Hematopoietic multipotent progenitor cell treated with erythropoietin and hydrocortisone succinate and interleukin-3 and kit ligand, for 17 days (in vitro differentiated cells): ENCODE results near the gene C19orf25.
"Not testable (repeated sequence)": the region's sequence is repeated elsewhere in the genome, so short reads cannot be mapped to it uniquely, and the experiment has no call there.

Experiments
- DNase-seq: peaks from one replicate; pipeline ENCODE4 v3.0.0-alpha.2; 2015; ENCODE audit warnings: low spot score

Gene C19orf25

GRCh38 chr19:1449467-1450442 is 29.3 kb downstream of the C19orf25 start, which contains the start of gene APC2:
APC2 (plus strand) TSS chr19:1450121; CDS start chr19:1453002, 2,881 bp downstream.
- no peak for DNase-seq

GRCh38 chr19:1447944-1448343 is 31.1 kb downstream of the C19orf25 start:
- DNase-seq: no peak

GRCh38 chr19:1447504-1447903 is 31.5 kb downstream of the C19orf25 start:
- DNase-seq: no peak

DNA sequence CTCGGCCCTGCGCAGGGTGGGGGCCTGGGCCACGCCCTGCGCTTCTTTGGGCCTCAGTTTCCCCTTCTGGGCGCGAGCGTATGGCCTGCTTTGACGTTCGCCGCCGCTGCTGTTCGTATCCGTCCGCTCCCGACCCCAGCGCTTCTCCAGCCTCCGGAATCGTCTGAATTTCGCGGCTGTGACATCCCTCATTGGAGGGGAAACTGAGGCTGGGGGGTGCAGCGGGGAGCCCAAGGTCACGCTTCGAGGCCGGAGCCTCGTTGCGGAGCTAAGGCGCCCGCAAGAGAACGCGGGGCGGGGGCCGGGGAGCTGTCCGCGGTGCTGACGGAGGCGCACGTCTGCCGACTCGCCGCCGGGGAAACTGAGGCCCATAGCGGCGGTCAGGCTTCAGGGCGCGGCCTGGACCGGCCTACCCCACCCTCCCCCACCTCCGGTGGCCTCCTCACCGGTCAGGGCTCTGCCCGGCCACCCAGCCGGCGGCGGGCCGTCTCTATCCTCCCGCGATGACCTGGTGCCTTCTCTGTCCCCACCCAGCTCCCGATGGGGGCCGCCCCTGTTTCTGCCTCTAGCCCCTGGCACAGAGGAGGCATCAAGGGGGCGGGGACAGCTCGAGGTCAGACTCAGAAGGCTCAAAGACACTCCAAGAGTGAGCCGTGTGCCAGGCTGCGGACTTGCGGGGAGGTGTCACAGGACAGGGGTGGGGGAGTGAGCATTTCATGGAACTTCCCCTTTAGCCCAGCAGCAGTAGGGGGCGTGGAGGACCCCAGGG is 32.1 kb downstream of the C19orf25 start:
- DNase-seq: no peak

DNA sequence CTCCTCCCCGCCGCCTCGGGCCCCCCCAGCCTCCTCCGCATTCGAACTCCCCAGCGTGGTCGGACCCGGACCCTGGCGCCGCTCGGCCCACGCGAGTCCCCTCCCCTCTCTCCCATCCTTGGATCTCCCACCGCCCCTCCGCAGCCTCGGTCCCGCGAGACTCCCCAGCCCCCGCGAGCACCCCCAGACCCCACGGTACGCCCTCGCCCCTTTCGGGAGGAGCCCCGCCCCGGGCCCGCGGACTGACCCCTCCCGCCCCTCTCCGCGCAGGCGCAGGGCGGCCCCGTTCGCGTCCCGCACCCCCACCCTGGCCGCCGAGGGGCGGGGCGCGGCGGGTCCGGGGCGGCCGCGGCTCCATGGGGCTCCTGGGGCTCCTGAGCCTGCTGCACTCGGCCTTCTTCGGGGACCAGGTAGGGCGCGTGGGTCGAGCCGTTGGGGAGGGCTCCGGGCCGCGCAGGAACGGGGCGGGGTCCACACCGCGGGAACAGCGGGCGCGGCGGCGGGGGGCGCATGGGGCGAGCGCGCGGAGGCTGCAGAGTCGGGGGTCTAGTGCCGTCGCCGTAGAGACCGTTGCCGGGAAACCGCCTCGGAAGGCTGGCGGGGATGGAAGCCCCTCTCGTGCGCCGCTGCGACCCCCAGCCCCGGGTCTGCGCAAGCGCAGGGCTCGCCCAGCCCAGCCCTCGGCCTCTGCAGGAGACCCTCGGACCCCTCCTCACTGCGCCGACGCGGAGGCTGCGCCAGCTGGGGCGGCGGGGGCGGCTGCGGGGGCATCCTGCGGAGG is 32.9 kb downstream of the C19orf25 start:
- DNase-seq: no peak

GRCh38 chr19:1445185-1445931 is 33.7 kb downstream of the C19orf25 start:
- DNase-seq: peak; percentile 77

- no peak for DNase-seq
These were observed 37.2 kb downstream of the C19orf25 start for GRCh38 chr19:1441677-1442438.

DNA sequence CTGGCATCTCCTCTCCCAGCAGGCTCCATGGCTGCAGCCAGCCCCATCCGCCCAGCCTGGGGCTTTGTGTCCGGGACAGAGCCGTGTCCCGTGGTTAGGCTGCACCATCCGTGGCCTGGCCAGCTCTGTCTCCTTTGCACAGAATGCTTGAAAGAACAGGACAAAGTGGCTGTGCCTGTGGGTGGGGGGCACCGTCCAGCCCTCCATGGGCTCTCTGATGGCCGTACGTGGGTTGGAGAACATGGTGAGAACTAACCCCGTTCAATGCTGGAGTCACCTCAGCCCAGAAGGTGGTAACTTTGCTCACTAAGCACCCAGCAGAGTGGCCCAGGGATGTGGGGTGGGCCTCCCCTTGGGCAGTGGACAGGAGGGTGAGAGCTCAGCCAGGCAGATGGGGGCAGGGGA is 38.0 kb downstream of the C19orf25 start:
- DNase-seq: no peak

DNA sequence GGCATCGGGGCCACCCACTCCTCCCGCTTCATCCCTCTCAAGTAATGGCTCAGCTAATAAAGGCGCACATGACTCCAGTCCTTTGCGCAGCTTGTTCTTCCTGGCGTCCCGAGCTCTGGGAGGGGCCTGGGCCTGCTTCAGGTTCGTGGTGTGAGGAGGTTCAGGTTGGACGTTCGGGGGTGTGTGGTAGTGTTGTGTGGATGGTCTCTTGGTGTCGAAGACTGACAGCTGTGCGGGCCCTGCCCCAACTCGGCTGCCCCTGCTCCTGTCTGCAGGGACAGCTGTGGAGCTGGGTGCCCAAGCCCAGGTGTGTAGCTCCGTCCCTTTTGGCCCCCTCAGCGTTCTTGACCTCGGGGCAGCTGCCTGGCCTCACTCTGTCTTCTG is 38.6 kb downstream of the C19orf25 start:
- no peak for DNase-seq

DNA sequence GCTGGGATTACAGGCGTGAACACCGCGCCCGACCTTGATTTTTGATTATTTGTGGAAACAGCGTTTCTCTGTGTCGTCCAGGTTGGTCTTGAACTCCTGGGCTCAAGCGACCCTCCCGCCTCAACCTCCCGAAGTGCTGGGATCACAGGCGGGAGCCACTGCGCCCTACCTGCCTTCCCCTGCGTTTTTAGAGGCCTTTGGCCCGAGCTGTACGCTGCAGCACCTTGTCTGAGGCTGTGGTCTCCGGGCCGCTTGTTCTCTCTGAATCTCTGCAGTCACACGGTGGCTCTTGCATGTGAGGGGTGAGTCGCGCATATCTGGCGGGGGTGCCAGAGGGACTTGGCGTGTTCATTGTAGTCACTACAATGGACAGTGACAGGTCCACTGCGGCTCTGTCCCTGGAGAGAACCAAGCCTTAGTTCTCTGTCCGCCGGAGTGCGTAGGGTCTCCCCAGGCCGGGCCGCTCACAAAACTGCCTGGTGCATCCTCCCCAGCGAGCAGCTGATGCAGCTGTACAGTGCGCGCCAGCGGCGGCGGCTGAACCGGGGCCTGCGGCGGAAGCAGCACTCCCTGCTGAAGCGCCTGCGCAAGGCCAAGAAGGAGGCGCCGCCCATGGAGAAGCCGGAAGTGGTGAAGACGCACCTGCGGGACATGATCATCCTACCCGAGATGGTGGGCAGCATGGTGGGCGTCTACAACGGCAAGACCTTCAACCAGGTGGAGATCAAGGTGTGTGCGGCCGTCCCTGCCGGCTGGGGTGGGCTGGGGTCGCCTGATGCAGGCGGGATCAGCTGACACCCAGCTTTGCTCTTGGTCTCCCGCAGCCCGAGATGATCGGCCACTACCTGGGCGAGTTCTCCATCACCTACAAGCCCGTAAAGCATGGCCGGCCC is 39.2 kb downstream of the C19orf25 start:
- not testable (repeated sequence) for DNase-seq

DNA sequence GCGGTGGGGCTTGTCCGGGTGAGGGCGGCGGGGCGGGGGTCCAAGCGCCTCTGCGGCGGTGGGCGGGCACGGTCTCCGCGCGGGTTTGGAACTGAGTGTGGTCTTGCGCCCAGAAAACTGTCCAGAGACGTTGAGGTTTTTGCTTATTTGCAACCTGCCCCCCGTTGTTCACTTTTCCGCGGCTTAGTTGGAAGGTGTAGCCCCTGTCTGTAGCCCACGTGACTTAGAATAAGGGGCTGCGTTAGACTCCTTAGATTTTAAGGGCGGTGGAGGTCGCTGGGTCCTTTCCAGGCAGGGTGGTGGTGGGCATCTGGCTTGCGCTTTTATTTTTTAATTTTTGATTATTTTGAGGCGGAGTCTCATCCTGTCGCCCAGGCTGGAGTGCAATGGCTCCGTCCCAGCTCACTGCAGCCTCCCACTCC is 40.1 kb downstream of the C19orf25 start:
- DNase-seq: no peak

GRCh38 chr19:1438035-1438932 is 40.7 kb downstream of the C19orf25 start, which contains the start of gene RPS15:
RPS15 (plus strand) TSS chr19:1438396; CDS start chr19:1438426, 30 bp downstream.
- DNase-seq: peak; percentile 97

DNA sequence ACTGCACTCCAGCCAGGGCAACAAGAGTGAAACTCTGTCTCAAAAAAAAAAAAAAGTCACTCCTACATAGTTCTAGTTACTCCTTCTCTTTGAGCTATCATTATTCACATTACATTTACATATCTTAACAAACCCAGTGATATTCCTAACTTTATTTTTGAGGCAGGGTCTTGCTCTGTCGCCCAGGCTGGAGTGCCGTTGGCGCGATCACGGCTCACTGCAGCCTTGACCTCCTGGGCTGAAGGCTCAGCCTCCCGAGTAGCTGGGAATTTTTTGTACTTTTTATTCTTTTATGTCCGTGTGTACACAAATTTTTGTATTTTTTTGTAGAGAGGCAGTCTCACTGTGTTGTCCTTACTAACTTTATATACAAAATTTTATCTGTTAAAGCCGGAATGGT is 41.4 kb downstream of the C19orf25 start:
- no peak for DNase-seq

DNA sequence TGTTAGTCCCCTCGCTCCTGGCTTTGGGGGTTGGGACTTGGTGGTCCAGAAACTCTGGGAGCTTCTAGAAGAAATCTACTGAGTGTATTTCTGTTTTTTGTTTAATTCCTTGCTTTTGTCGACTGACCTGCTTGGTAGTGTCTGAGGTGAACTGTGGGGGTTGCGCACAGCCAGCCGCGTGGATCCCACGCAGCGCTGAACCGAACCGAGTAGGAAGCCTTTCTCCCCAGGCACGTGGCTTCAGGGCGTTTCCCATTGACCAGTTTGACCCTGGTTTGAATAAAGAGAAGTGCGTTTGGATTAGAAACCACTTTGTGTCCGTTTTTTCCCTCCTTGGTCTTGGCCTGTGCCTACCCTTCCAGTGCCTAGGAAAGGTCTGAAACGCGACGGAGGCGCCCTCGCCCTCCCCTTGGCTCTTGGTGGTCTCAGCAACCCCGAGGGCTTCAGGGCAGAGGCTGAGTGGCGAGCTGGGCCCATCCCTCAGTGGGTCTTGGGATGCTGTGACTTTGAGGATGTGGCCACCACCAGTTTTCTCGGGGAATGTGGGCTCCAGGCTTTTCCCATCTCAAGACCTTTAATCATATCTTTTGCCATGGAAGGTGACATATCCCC is 43.5 kb downstream of the C19orf25 start:
- no peak for DNase-seq

DNA sequence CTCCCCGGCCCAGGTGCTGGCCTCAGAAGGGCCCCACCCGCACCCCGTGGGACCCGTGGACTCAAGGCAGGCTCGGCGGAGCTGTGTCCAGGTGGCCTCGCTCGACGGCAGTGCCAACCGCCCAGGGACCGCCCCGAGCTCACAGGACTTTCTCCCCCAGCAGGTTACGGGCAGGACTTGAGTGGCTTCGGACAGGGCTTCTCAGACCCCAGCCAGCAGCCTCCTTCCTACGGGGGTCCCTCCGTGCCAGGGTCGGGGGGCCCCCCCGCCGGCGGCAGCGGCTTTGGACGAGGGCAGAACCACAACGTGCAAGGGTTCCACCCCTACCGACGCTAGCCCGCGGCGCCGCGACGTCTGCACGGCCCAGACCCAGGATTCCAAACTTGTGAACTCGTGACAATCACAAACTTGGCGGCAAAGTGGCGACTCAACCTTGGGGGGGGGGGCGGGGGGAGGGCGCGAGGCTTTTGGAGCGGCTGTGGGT is 44.4 kb downstream of the C19orf25 start:
- no peak for DNase-seq

DNA sequence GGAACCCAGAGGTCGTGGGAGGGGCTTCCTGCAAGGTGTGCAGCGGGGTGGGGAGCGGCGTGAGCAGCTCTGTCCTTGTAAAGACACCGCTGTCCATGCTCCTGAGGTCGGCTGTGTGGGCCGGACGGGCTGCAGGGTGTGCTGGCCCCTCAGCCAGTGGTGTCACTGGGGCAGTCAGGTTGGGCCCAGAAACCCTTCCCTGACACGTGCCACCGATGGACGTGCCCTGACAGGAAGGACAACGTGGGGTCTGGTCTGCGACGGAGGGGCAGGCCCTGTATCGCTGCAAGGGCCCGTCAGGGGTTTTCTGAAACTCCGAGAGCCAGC is 45.0 kb downstream of the C19orf25 start:
- no peak for DNase-seq

- DNase-seq: no peak
These were observed 45.6 kb downstream of the C19orf25 start for GRCh38 chr19:1433119-1434039.
